Measurements from ENCODE around the gene CEP55.

- TF ChIP-seq CTCF (IDR thresholded peaks at IDR 0.05) (no peak), POLR2AphosphoS5 (IDR thresholded peaks at IDR 0.05) (no peak), EP300 (IDR thresholded peaks at IDR 0.05) (no peak), POLR2A (IDR thresholded peaks at IDR 0.05) (no peak)
Measured at GRCh38 chr10:93552780-93553179, 56.4 kb downstream of the CEP55 start.

Data from sigmoid colon (tissue), 4 donors.